Stimulated activated naive CD8-positive, alpha-beta T cell treated with anti-CD3 and anti-CD28 coated beads, Interleukin-15, Interleukin-2, amounts not matched to agents 100 U/mL and 50 U/mL, for 24 hours (primary cell): ENCODE measurements around the gene NLE1.
"Not testable (repeated sequence)": the region's sequence is repeated elsewhere in the genome, so short reads cannot be mapped to it uniquely, and the experiment has no call there.

ENCODE experiments used
- ATAC-seq: fragments of 150-1000 bp; cut with Tn5 transposase; one replicate; pipeline ENCODE4 v1.10.0; 2021
- DNase-seq: peaks from one replicate; pipeline ENCODE4 v3.0.0; 2021

NLE1 gene

GRCh38 chr17:35161281-35161761 lies 19.2 kb upstream of the NLE1 start:
- no peak for DNase-seq
- ATAC-seq: peak; percentile 29

DNA sequence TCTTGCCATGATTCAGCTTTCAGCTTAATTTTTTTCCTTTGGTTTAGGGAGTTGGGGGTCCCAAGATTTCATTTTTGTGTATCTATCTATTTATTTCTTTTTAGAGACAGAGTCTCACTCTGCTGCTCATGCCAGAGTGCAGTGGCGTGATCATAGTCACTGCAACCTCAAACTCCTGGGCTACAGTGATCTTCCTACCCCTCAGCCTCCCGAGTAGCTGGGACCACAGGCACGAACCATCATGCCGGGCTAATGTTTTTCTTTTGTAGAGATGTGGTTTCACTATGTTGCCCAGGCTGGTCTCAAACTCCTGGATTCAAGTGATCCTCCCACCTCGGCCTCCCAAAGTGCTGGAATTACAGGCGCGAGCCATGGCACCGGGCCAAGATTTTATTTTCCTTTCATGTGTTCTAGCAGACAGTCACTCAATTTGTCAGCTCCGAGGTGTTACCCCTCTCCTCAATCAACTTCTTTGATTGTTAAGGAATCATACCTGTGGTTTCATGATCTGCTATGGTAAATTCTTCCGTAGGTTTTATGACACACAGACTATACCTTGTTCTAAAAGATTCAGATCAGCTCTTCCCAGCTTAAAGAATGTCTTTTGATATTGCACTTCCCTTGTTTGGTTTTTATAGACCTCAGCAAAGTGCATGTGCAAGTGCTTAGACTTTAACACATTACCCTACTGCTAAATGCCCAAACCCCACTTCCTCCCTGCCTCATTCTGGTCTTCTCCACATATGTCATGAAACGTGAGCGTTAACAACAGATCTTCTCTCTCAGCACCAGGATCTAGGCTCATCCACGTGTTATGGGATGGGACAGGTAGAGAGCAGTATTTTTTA lies 18.5 kb upstream of the NLE1 start:
- ATAC-seq (peak; percentile 57), DNase-seq (peak; percentile 48)

DNA sequence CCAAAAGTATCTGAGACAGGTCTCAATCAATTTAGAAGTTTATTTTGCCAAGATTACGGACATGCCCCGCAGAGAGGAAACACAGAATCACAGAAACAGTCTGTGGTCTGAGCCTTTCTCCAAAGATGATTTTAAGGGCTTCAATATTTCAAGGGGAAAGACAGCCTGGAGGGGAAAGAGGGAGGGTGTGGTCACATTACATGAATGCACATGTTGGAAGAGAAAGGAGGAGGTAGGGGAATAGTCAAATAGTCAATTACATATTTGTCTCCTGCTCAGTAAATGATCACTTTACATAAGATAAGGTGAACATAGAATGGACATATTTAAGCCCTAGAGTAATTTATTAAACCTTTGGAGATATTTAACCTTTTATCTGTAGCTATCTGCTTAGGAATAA lies 17.8 kb upstream of the NLE1 start:
- ATAC-seq (no peak), DNase-seq (no peak)

- no peak for ATAC-seq
- no peak for DNase-seq
Measured at GRCh38 chr17:35155246-35155645, 13.1 kb upstream of the NLE1 start.

- ATAC-seq: no peak
- no peak for DNase-seq
Measured at GRCh38 chr17:35154196-35155165, 12.4 kb upstream of the NLE1 start.

- ATAC-seq (no peak), DNase-seq (no peak)
Measured at GRCh38 chr17:35152421-35153140, 10.5 kb upstream of the NLE1 start.

- not testable (repeated sequence) for DNase-seq
Measured at GRCh38 chr17:35151080-35151479, 9.0 kb upstream of the NLE1 start.

GRCh38 chr17:35149941-35150340 lies 7.8 kb upstream of the NLE1 start:
- no peak for ATAC-seq
- DNase-seq: no peak

More at GRCh38 chr17:35151080-35151479, 9.0 kb upstream of the NLE1 start:
- ATAC-seq: not testable (repeated sequence)

- no peak for DNase-seq
- ATAC-seq: no peak
Measured at GRCh38 chr17:35148144-35148543, 6.0 kb upstream of the NLE1 start.

DNA sequence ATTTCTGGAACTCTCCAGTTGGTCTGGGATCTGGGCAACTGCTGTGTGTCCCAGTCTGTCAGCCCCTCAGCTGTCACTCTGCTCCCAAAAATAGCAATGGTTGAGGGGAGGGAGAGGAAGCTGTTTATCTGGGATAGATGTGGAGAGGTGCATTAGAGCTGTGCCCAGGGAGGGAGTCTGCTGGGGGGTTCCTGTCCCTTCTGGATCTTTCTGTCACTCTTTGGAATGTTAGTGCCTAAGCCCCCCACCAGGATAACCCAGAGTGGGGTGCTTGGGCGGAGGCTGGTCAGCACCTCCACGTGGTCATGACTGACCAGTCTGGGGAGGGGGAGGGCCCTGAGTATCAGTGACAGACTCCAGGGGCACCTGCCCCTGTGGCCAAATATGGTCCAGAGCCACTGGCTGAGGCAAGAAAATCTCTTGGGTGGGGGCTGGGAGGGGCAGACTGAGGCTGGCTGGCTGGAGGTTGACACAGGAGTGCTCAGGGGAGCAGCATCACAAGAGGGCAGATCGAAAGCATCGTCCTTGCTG lies 5.3 kb upstream of the NLE1 start, which contains the start of gene UNC45B:
UNC45B (plus strand) TSS at position 443 of the 531 bp plus-strand sequence. CDS start 447 bp downstream, outside the sequence.
- ATAC-seq: no peak

DNA sequence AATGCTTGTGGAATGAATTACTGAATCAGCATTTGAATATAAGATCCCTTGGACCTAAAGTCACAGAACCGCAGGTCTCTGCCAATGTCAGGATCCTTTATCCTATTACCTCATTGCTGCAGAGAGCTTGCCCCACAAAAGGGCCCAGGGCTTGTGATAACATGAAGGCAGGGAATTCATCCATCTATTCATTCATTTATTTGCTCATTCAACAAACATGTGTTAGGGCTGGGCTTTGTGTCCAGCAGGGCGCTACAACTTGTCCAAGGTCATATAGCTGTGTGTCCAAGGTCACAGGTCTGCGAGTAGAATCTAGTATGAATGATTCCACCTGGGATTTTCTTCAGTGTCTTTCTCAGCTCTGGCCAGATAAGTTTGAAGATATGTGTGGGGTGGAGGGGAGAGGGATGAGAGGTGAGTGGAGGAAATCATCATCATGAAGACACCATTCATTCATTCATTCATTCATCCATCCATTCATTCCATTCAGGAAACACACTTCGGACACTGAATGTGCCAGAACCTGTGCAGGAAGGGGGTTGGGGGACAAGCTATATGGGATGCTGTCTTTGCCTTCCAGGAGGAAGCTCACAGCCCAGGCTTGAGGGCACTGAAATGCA lies 4.2 kb upstream of the NLE1 start:
- ATAC-seq: no peak

More for the DNA sequence above, 5.3 kb upstream of the NLE1 start, which contains the start of gene UNC45B:
- no peak for DNase-seq

DNA sequence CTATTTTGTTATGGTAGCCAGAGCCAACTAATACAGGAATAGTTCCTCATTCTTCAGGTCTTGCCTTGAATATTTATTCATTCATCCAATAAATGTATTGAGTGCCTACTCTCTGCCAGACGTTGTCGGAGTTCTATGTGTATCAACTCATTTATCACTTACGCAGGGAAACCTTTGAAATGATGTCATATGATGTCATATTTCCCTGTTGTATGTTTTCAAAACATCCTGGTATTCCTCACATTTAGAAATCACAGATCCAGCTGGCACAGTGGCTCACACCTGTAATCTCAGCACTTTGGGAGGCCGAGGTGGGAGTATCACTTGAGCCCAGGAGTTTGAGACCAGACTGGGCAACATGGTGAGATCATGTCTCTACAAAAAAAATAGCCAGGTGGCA lies 2.7 kb upstream of the NLE1 start:
- DNase-seq (no peak), ATAC-seq (no peak)

More for the DNA sequence above, 4.2 kb upstream of the NLE1 start:
- no peak for DNase-seq

DNA sequence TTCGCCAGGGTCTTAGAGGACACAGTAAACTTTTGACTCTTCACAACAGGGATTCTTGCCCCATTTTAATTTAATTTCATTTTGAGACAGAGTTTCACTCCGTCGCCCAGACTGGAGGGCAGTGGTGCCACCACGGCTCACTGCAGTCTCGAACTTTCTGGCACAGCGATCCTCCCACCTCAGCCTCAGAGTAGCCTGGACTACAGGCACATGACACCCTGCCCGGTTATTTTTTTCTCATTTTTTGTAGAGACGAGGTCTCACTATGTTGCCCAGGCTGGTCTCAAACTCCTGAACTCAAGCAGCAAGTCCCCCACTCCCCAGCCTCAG lies 329 bp upstream of the NLE1 start:
- DNase-seq (no peak), ATAC-seq (peak; percentile 10)

- no peak for ATAC-seq
- DNase-seq: no peak
Measured at GRCh38 chr17:35138218-35138617, 3.9 kb downstream of the NLE1 start.

GRCh38 chr17:35135322-35135721 lies 6.8 kb downstream of the NLE1 start:
- ATAC-seq (no peak), DNase-seq (no peak)

DNA sequence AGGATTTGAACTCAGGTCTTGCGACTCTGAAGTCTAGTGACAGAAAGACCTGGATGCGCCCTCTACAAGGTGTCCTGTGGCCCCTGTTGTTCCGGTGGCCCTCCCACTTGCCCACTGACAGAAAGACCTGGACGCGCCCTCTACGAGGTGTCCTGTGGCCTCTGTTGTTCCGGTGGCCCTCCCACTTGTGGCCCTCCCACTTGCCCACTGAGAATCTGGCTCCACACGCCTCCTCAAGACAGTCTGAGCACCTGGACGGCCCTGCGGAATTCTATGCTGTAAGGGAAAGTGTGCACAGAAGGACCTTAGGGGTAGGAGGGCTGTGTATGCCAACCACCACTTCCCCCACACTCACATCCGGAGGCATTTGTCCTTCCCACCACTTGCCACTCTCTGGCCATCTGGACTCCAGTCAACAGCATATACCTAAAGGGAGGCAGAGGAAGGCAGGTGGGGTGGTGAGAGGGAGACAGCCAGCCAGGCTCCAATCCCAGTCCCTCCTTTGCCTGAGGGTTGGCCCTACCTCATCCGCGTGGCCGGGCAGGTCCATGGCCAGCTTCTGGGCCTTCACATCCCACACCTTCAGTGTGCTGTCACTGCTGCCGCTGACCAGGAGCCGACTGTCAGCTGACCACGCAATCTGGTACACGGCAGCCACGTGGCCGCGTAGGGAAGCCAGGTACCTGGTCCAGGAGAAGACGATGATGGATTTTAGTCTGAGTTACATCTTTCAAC lies 9.1 kb downstream of the NLE1 start:
- ATAC-seq (no peak), DNase-seq (no peak)

- peak; percentile 6 for ATAC-seq
- DNase-seq: no peak
Measured at GRCh38 chr17:35132099-35132498, 10.0 kb downstream of the NLE1 start.

- DNase-seq: no peak
- no peak for ATAC-seq
Measured at GRCh38 chr17:35130392-35130791, 11.7 kb downstream of the NLE1 start.

GRCh38 chr17:35129973-35130351 lies 12.1 kb downstream of the NLE1 start:
- ATAC-seq (no peak), DNase-seq (no peak)

DNA sequence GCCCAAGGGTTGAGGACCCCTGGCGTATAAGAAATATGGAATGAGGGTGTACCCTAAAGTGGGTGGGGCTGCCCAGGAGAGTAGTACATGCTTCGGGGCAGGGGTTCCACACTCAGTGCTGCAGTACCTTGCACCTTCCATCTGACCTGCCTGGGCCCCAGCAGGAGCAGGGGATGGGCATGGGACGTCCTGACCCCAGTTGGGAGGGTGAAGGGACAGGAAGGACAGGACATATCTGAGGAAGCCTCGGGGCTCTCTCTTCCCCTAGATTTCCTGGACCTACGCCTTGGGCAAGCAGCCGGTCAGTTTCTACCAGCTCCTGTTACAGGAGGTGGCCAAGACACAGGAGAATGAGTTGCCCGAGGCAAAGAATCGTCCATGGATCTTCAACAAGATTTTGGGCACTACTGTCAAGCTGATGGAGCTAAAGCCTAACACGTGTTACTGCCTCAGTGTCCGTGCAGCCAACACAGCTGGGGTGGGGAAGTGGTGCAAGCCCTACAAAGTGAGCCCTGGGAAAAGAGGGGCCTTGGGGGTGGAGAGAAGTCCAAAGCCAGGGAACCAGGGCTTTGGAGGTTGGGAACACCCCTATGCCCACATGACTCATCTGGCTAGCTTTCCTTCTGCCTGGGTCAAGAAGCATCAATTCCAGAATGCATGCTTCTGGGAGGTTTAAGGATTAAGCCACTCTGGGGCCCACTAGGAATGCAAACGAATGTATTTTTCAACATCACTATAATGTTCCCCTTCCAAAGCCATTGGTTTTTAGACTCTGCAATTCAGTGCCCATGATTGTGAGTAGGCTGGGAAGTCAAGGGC lies 12.7 kb downstream of the NLE1 start:
- DNase-seq (no peak), ATAC-seq (no peak)
